H1 (cell line): Measurements from ENCODE around the gene C19orf12. TPM values are rescaled to one million over a fixed set of nuclear protein-coding genes. Genes with fewer than 3 reads are reported as not detected.

Experiments
- CHD7 ChIP-seq: fragments of 300-600 bp; sonication (generic); IDR thresholded peaks from 2 replicates; pipeline ENCODE4 v1.7.1; 2012; ENCODE audit warnings: low read length, moderate library complexity, mild to moderate bottlenecking, inconsistent platforms; ENCODE audit not compliant: insufficient replicate concordance
- CTBP2 ChIP-seq: IDR thresholded peaks from 2 replicates; pipeline ENCODE4 v1.7.0; 2011; ENCODE audit warnings: borderline replicate concordance, mild to moderate bottlenecking, moderate library complexity, mixed read lengths, low read length; ENCODE audit not compliant: insufficient read depth, insufficient read length
- EZH2 ChIP-seq: fragments of 200-600 bp; sonication (generic); IDR thresholded peaks from 2 replicates; pipeline ENCODE4 v1.7.1; 2012; ENCODE audit warnings: low read depth, mild to moderate bottlenecking, moderate library complexity, low read length, inconsistent platforms; ENCODE audit not compliant: severe bottlenecking
- HDAC6 ChIP-seq: IDR thresholded peaks from one replicate; pipeline ENCODE4 v1.7.1; 2012; ENCODE audit warnings: low read depth, mild to moderate bottlenecking, inconsistent platforms, low read length, moderate library complexity
- JUN ChIP-seq: IDR thresholded peaks from 2 replicates; pipeline ENCODE4 v1.6.1; 2011; ENCODE audit warnings: low read depth, mild to moderate bottlenecking, improper control_type of control experiment, low read length
- SAP30 ChIP-seq: fragments of 300-600 bp; sonication (generic); IDR thresholded peaks from 2 replicates; pipeline ENCODE4 v1.7.1; 2012; ENCODE audit warnings: low read length, moderate library complexity, mild to moderate bottlenecking, inconsistent platforms; ENCODE audit not compliant: insufficient read depth, insufficient replicate concordance
- TAF1 ChIP-seq: IDR thresholded peaks from 2 replicates; pipeline ENCODE4 v1.6.1; 2011; ENCODE audit warnings: mild to moderate bottlenecking, low read depth, low read length
- TAF7 ChIP-seq: optimal IDR thresholded peaks from 2 replicates; pipeline ENCODE3; 2011; ENCODE audit warnings: low read depth, mild to moderate bottlenecking, inconsistent platforms, low read length, moderate library complexity, borderline replicate concordance
- polyA plus RNA-seq, 7 experiments: library from polyadenylated mRNA; depleted of rRNA in 3 of 7; stranded (reverse) in 5 of 7; unstranded in 2 of 7; fragments of >200 nt in 5 of 7; fragments of 200-250 nt in 2 of 7; gene quantifications; 1 replicate in 5 of 7; 2 replicates in 1 of 7; 4 replicates in 1 of 7; pipeline versions ENCODE4 v1.2.1 to v1.2.3, GENCODE V29; 2011 to 2013; ENCODE audit warnings: missing spikeins in 2 of 7, mixed read lengths in 2 of 7
- total RNA-seq: library from RNA; stranded (reverse); fragmentation: NEBNext Ultra II Directional; extraction: Animal tissue kit (Norgen Biotek cat#: 25700); gene quantifications from 2 replicates; pipeline ENCODE4 v1.2.1, GENCODE V29; 2021

C19orf12 gene
- total and polyA plus RNA-seq, 2 of the 8 experiments (the other 6 are each of a cell fraction or from before 2014, with no cell fraction given): 10.7 to 11.9 TPM

- TF ChIP-seq CHD7 (no peak), EZH2 (no peak), HDAC6 (no peak), CTBP2 (no peak), TAF1 (no peak), SAP30 (no peak), TAF7 (no peak), JUN (no peak)
Observed at GRCh38 chr19:29662604-29663404, 52.3 kb downstream of the C19orf12 start (continued).
